Measurements from ENCODE around the gene EXOC6B.
"Not testable (repeated sequence)": the region's sequence is repeated elsewhere in the genome, so short reads cannot be mapped to it uniquely, and the experiment has no call there.

The EXOC6B gene

DNA sequence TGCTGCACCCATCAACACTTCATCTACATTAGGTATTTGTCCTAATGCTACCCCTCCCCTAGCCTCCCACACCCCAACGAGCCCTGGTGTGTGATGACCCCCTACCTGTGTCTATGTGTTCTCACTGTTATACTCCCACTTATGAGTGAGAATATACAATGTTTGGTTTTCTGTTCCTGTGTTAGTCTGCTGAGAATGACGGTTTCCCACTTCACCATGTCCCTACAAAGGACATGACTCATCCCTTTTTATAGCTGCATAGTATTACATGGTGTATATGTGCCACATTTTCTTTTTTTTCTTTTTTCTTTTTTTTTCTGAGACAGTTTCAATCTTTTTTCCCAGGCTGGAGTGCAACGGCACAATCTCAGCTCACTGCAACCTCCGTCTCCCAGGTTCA, 394.1 kb downstream of the EXOC6B start:
- no peak for DNase-seq (ENCODE audit: low read depth)
- no peak overlapping the region for H3K4me3 ChIP-seq (ENCODE audit: low read depth, low read length)
- TF ChIP-seq, protein P1, sequence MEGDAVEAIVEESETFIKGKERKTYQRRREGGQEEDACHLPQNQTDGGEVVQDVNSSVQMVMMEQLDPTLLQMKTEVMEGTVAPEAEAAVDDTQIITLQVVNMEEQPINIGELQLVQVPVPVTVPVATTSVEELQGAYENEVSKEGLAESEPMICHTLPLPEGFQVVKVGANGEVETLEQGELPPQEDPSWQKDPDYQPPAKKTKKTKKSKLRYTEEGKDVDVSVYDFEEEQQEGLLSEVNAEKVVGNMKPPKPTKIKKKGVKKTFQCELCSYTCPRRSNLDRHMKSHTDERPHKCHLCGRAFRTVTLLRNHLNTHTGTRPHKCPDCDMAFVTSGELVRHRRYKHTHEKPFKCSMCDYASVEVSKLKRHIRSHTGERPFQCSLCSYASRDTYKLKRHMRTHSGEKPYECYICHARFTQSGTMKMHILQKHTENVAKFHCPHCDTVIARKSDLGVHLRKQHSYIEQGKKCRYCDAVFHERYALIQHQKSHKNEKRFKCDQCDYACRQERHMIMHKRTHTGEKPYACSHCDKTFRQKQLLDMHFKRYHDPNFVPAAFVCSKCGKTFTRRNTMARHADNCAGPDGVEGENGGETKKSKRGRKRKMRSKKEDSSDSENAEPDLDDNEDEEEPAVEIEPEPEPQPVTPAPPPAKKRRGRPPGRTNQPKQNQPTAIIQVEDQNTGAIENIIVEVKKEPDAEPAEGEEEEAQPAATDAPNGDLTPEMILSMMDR (IDR thresholded peaks at IDR 0.05; ENCODE audit: insufficient read depth, low read depth, low read length, missing control alignments), result no peak

DNA sequence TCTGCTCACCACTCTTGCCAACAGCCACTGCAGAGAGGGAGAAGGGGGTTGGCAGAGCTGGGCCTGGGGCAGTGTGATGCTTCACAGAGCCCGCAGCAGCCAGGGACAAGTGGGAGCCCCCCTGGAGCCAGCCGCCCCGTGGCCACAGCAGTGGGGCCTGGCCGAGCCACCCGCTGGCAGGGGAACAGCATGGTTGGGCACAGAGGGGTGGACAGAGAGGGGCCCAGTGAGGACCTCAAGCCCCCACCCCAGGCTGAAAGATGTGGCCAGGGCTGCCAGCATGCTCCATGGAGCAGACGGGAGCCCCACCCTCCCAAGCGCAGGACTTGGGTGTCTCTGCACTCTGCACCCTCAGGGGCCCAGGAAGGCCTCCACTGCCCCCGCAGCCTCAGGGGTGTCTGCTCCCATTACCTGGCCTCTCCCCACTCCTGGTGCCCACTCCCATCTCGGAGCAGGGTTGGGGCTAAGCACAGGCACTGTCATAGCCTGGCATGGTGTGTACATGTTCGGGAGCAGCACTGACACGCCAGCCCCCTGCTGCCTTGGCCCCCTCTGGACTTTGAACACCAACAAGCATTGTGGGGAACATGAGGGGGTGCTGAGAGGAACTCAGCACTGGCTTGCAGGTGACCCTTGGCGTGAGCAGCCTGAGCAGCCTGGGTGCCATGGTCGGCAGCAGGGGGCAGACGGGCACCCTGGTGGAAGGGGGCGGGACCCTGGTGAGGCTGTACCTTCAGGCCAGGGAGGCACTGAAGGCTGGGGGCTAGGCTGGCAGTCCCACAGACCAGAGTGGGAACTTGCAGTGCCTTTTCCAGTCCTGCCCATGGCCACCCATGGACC, 398.6 kb downstream of the EXOC6B start:
- DNase-seq (ENCODE audit: low read depth), result no peak
- TF ChIP-seq, protein P1 (IDR thresholded peaks at IDR 0.05; ENCODE audit: insufficient read depth, low read depth, low read length, missing control alignments), result no peak

DNA sequence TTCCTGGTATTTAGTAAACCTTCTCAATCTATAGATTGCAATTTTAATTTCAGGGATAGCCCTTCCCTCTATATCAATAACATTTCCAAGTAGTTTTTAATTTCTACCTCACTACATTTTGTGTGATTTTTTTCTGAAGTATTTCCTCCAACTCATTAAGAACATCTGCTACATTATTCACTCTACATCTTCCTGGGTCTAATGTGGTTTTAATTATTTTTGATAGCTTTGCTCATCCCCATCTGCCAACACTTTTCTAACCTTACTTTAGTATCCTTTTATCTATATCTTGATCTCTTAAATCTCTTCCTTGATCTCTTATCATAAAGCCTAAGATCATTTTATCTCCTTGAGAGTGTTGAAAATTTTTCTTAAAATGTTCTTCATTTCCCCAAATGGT, 399.8 kb downstream of the EXOC6B start:
- TF ChIP-seq, protein P1 (IDR thresholded peaks at IDR 0.05; ENCODE audit: insufficient read depth, low read depth, low read length, missing control alignments), result no peak
- no peak overlapping the region for H3K4me3 ChIP-seq (ENCODE audit: low read depth, low read length)
- no peak for DNase-seq (ENCODE audit: low read depth)

More for the DNA sequence above, 398.6 kb downstream of the EXOC6B start:
- no peak overlapping the region for H3K4me3 ChIP-seq (ENCODE audit: low read depth, low read length)

DNA sequence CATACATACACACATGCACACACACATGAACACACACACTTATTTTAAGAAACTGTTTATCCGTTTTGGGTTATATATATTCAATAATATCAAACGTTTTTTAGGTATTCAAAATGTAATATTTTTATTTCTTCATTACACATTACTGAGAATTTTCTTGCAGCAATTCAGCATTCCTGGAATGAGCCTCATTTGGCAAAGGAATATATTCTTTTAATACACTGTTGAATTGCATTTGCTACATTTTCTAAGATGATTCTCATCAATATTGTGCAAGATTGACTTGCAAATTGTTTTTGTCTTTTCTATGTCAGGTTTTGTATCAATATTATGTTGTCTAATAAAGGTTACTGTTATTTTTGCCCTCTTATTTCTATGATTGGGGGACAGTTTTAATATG, 402.1 kb downstream of the EXOC6B start:
- DNase-seq (ENCODE audit: low read depth), result no peak
- TF ChIP-seq, protein P1 (IDR thresholded peaks at IDR 0.05; ENCODE audit: insufficient read depth, low read depth, low read length, missing control alignments), result no peak

DNA sequence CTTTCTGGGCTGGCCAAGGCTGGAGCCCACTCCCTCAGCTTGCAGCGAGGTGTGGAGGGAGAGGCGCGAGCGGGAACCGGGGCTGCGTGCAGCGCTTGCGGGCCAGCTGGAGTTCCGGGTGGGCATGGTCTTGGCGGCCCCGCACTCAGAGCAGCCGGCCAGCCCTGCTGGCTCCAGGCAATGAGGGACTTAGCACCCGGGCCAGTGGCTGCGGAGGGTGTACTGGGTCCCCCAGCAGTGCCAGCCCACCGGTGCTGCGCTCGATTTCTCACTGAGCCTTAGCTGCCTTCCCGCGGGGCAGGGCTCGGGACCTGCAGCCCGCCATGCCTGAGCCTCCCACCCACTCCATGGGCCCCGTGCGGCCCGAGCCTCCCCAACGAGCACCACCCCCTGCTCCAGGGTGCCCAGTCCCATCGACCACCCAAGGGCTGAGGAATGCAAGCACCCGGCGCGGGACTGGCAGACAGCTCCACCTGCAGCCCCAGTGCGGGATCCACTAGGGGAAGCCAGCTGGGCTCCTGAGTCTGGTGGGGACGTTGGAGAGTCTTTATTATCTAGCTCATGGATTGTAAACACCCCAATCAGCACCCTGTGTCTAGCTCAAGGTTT, 404.0 kb downstream of the EXOC6B start:
- not testable (repeated sequence) for DNase-seq (ENCODE audit: low read depth); H3K4me3 ChIP-seq (ENCODE audit: low read depth, low read length)

More for the DNA sequence above, 402.1 kb downstream of the EXOC6B start:
- H3K4me3 ChIP-seq (ENCODE audit: low read depth, low read length), result no peak overlapping the region

DNA sequence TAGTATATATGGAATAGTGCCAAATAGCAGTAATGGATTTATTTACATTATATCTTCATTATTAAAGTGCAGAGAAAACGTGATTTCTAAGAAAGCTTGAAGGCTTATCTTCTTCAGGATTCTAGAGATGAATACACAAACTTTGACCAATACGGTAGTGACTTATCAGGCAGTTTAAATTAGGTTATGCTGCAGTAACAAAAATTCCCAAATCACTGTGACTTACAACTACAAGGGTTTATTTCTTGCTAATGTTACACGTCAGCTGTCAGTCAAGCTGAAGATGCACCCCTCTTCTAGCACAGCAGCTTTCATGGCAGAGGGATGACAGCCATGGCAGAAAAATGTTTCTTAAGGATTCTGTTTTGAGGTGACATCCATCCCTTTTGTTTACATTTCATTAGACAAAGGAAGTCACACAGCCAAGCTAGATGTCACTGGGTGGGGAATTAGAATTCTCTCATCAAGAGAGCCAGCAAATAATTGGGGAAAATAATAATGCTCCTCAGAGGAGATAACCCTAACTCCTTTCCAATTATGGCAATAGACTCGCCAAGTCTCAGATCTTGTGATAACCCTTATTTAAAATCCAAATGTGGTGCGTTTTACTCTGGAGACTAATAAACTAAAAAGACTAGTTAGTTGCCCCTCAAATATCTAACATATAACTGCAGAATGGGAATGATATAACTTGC, 409.9 kb downstream of the EXOC6B start:
- TF ChIP-seq, protein P1 (IDR thresholded peaks at IDR 0.05; ENCODE audit: insufficient read depth, low read depth, low read length, missing control alignments), result no peak
- H3K4me3 ChIP-seq (ENCODE audit: low read depth, low read length), result no peak overlapping the region
- no peak for DNase-seq (ENCODE audit: low read depth)

DNA sequence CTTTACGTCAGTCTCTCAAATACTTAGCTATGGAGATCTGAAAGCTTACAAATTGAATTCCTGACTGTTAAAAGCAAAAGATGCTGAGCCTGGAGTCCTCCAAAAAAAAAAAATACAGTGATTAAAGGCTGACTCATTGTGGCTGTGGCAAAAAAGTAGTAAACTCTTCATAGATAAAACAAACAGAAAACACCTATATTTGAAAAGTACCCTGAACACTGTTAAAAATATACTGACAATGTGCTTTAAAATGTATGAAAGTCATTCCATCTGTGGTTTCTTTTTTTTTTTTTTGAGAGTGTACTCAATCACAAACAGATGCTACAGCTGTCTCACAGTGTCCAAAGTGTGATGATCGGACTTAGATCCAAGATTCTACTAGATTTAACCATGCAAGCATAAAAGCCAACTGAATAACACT, 410.6 kb downstream of the EXOC6B start:
- TF ChIP-seq, protein P1 (IDR thresholded peaks at IDR 0.05; ENCODE audit: insufficient read depth, low read depth, low read length, missing control alignments), result no peak
- no peak overlapping the region for H3K4me3 ChIP-seq (ENCODE audit: low read depth, low read length)
- no peak for DNase-seq (ENCODE audit: low read depth)
